Activated CD4-positive, CD25-positive, alpha-beta regulatory T cell treated with anti-CD3 and anti-CD28 coated beads, Interleukin-2, amount 50 U/mL, for 72 hours (primary cell): Measurements from ENCODE around the gene CALHM6.

Experiments used
- DNase-seq: peaks from one replicate; pipeline ENCODE4 v3.0.0; 2021

The CALHM6 gene

GRCh38 chr6:116461331-116461931, at the start of gene CALHM6:
CALHM6 (plus strand) TSS chr6:116461375; CDS start chr6:116461930, 555 bp downstream.
- no peak for DNase-seq

DNA sequence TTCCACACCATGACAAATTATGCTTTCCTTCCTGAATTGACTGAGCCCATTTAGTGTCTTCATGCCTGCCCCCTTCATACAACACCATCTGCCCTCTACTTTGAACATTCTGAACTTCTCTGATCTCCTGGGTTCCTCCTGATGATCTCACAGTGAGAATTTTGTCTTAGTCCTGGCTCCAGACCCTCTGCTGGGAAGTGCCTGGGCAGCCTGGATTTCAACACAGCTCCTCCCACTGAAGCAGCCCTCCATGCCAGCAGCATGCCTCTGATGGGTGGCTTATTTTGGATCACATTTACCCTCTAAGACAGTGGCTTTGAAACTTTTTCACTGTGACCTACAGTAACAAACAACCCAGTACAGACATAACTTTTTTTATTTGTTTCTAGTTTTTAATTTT, 48.9 kb upstream of the CALHM6 start:
- DNase-seq = no peak

DNA sequence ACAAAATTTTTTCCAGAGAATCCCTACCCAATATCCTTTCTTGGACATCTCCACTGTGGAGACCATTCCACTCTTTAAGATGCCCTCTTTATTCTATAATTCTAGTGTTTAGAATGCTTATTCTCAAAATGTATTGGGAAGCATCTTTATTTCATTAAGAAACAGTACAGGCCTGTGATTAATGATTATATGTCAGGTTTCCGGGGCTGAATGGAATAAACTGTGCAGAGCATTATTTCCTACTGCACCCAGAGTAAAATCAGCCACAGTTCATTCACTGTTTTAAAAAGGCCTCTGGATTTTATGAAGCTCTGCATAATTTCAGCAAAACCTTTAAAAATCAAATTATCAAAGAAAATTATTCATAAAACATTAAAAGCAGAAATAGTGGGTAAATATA, 47.8 kb upstream of the CALHM6 start:
- no peak for DNase-seq

DNA sequence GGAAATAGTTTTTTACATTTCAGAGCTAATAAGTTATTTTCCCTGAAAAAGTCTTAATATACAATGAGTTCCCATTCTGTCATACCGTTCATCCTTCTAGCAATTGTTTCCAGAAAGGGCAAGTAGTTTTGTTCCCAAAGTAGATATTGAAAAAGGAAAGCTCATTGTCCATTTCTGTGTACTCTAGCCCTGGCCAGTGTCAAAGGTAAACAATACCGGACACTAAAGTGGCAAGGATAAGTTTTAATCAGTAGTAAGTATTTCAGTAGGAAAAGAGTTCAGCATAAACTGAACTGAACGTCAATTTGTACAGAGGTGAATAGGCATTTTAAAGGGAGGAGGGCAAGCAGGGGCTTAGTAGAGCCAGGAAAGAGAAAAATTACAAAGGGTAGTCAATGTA, 43.5 kb upstream of the CALHM6 start:
- DNase-seq = no peak

- no peak for DNase-seq
Observed at GRCh38 chr6:116419069-116419786, 41.9 kb upstream of the CALHM6 start.

DNA sequence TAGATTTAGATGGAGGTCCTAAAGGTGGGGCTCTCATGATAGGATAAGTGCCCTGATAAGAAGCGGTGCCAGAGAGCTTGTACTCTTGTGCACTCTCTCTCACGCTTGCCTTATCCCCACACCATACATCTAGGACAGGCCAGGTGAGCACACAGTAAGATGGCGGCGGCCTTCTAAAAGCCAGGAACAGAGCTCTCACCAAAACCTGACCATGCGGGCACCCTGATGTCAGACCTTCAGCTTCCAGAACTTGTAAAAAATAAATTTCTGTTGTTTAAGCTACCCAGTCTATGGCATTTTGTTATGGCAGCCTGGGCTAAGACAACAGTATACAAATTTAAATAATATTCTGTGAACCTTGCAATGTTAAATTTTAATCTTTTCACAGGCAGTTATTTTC, 40.8 kb upstream of the CALHM6 start:
- DNase-seq = no peak

- no peak for DNase-seq
Observed at GRCh38 chr6:116422238-116422637, 38.9 kb upstream of the CALHM6 start.

GRCh38 chr6:116424001-116424400, 37.2 kb upstream of the CALHM6 start:
- no peak for DNase-seq

- no peak for DNase-seq
Observed at GRCh38 chr6:116426551-116426950, 34.6 kb upstream of the CALHM6 start.

DNA sequence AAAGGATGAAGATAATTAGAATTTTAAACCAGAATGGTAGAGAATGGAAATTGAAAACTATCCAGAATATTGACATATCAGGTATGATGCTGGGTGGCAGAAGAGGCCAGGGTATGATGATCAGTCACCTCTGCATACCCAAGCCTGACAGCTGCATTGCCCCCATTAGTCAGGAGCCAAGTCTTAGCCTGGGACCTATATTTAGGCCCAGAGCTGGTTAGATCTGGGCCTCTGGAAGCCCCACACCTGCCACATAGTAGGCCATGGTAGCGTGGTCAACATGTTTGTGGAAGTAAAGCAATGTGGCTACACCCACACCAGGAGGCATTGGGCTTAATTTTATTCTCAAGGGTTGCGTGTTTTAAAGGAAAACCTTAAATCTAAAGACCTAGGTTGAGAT, 32.1 kb upstream of the CALHM6 start:
- no peak for DNase-seq

- DNase-seq = no peak
Observed at GRCh38 chr6:116430860-116431259, 30.3 kb upstream of the CALHM6 start.

GRCh38 chr6:116431964-116432595, 29.1 kb upstream of the CALHM6 start:
- DNase-seq = no peak

DNA sequence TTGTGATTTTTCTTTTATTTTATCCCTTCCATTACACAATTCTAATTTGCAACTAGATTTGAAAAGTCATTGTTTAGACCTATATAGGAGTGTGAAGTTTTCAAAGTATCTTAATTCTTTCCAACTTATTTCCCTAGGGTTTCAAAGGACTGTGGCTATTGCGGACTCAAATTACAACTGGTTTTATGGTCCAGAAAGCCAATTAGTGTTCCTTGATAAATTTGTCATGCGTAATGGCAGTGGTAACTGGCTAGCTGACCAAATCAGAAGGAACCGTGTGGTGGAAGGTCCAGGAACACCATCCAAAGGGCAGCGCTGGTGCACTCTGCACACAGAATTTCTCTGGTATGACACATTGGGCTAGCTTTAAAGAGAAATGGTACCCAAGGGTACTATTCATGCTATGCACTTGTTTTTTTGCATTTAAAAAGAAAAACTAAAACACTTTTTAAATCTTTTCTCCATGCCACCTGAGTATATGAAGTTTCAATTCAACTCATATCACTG, 27.9 kb upstream of the CALHM6 start:
- no peak for DNase-seq

GRCh38 chr6:116434056-116434725, 27.0 kb upstream of the CALHM6 start:
- no peak for DNase-seq

DNA sequence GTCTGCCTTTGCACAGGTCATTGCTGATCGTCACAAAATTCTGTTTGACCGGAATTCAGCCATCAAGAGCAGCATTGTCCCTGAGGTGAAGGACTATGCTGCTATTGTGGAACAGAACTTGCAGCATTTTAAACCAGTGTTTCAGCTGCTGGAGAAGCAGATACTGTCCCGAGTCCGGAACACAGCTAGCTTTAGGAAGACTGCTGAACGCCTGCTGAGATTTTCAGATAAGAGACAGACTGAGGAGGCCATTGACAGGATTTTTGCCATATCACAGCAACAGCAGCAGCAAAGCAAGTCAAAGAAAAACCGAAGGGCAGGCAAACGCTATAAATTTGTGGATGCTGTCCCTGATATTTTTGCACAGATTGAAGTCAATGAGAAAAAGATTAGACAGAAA, 24.6 kb upstream of the CALHM6 start:
- no peak for DNase-seq

- no peak for DNase-seq
Observed at GRCh38 chr6:116437656-116438055, 23.5 kb upstream of the CALHM6 start.

DNA sequence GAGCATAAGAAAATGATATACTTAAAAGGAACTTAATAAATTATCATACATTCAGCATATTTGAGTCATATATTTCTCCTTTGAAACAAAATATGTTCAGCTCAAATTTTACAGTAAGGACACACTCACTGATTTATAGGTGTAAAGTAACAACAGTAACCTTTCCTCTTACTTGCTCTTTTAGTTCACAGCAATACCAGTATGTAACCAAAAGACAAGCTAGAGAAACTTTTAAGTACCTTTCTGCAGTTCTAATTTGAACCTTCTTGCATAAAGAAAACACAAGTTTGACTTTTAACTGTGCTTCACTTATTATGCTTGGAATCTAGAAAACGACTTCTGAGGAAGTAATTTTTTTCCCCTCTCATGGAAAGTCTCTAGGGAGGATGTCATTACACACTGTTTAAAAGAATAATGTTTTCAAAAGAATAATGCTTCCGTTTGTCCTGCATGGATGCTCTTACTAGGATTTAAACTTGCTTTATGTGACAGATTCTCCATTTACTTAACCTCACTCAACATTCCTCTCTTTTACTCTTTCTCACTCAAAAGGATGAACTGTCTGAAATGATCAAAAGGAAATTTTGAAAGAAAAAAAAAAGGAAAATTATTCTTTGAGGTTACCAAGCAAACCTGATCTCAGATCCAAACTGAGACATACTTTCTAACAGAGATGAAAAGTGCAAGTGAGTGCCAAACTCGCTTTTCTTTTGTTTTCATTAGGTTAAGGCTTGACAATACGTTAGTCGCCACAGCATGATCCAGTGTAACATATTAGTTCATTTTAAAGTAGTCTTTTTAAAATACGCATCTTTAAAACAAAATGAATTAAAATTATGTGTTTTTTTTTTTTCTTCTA, 22.4 kb upstream of the CALHM6 start:
- no peak for DNase-seq

GRCh38 chr6:116439522-116440051, 21.6 kb upstream of the CALHM6 start:
- no peak for DNase-seq

DNA sequence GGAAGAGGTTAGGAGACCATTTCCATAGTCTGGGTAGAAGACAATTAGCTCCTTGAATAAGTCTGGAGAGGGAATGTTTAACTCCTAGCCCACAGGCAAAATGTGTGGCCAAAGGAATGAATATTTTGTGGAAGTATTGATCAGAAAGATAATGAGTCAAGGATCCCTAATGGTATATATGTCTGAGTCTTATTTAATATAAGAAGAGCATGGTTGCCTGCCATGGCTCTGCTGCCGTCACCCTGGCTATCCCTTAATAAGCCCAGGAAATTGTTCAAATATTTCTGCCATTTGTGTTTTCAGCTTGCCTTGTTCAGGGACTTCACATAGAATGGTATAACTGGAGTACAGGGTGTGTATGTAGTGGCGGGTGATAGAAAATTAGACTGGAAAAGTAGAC, 18.1 kb upstream of the CALHM6 start:
- DNase-seq = no peak

DNA sequence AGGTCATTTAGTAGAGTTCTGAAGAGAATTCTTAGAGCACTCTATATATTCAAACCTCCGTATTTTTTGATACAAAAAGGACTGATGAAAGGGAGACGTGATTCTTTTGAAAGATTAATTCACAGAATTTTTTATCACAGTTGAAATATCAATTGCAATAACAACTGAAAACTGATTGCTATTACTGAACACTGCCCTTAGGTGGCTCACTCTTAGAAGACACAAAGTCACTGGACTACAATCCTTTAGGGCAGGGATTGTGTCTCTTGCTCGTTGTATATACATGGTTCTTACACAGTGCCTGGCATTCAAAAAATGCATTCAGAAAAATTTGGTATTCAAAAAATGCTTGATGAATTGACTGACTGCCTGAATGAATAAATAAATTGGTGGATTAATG, 17.1 kb upstream of the CALHM6 start:
- no peak for DNase-seq

DNA sequence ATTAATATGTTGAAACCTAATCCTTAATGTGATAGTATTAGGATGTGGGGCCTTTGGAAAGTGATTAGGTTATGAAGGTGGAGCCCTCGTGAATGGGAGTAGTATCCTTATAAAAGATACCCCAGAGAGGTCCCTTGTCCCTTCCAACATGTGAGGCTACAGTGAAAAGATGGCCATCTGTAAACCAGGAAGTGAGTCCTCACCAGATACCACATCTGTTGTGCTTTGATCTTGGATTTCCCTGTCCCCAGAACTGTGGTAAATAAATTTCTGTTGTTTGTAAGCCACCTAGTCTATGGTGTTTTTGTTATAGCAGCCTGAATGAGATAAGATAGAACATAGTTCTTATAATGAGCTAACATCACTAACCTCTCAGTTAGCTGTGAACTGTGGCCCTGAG, 16.6 kb upstream of the CALHM6 start:
- no peak for DNase-seq

- no peak for DNase-seq
Observed at GRCh38 chr6:116445102-116445501, 16.1 kb upstream of the CALHM6 start.
